Measurements from ENCODE around the gene CALM1. TPM values are rescaled to one million over a fixed set of nuclear protein-coding genes. Genes with fewer than 3 reads are reported as not detected.

The CALM1 gene
- total and polyA plus RNA-seq, 4 donors, result 146 to 517 (median 166) TPM

GRCh38 chr14:90384543-90384911 is 12.3 kb upstream of the CALM1 start:
- Histone ChIP-seq H3K36me3 (ENCODE audit: control insufficient read depth in 4 of 4, insufficient read depth in 3 of 4, low read depth in 1 of 4, low read length in 3 of 4) (no peaks in the 10 kb centered on the region), H3K27me3 (ENCODE audit: control insufficient read depth in 4 of 4, insufficient read depth in 4 of 4, low read length in 3 of 4) (no peaks in the 10 kb centered on the region), H3K4me1 (ENCODE audit: control insufficient read depth in 4 of 4, insufficient read depth in 4 of 4, low read length in 3 of 4) (peaks cover 3 to 22% (median 19%) of the 10 kb centered on the region in 4 donors), H3K4me3 (ENCODE audit: low read depth in 1 of 3, low read length in 3 of 3) (peak overlapping the region in 1 of 3 donors; percentile 54), H3K9me3 (ENCODE audit: control insufficient read depth in 4 of 4, low read length in 3 of 4) (no peaks in the 10 kb centered on the region), H3K9ac (ENCODE audit: low read depth in 1 of 2, low read length in 2 of 2) (peak overlapping the region in 1 of 2 donors; percentile 73), H3K27ac (ENCODE audit: low read depth in 1 of 2, low read length in 2 of 2) (peak overlapping the region; percentile 99 to 100)
- DNase-seq (ENCODE audit: low spot score), result no peak
- no peak for TF ChIP-seq JUND (IDR thresholded peaks at IDR 0.05)
- TF ChIP-seq GABPA (IDR thresholded peaks at IDR 0.05 in 1 of 2, conservative IDR thresholded peaks at IDR 0.05 in 1 of 2), result no peak
- no peak for TF ChIP-seq RAD21 (IDR thresholded peaks at IDR 0.05)
- TF ChIP-seq TAF1 (conservative IDR thresholded peaks at IDR 0.05), result no peak
- WGBS, result 47% methylated on average over 3 of the region's 3 CpGs

- H3K36me3 ChIP-seq (ENCODE audit: control insufficient read depth in 4 of 4, insufficient read depth in 3 of 4, low read depth in 1 of 4, low read length in 3 of 4), result no peaks in the 10 kb centered on the region
- 96% methylated on average over 2 of the region's 2 CpGs for WGBS
- H3K27ac ChIP-seq (ENCODE audit: low read depth in 1 of 2, low read length in 2 of 2), result no peak overlapping the region
These were observed 10.5 kb upstream of the CALM1 start for GRCh38 chr14:90386321-90386720.

DNA sequence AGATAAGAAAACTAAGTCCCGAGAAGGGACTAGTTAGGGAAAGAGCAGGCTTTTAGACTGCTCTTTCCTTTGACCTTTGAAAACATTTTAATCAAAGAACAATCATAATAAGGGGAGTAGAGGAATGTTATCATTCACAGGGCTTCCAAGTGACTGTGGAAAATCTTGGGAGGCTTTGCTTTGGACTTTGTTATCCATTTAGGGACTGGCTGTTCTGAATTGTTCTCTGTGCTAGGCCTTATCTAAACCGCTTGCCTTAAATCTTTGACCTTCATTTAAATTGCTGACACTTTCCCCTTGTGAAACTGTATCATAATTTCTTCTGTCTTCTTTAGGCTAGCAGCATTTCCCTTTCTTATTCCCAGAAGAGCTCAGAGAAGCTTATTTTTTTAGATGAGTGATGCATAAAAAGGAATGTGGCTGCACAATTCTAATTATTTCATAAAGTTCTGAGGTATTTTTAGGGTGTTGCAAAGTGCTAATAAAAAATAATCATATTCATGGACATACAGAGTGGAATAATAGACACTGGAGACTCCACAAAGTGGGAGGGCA is 9.5 kb upstream of the CALM1 start:
- H3K9ac ChIP-seq (ENCODE audit: low read depth in 1 of 2, low read length in 2 of 2), result no peak overlapping the region
- no peak overlapping the region for H3K4me3 ChIP-seq (ENCODE audit: low read depth in 1 of 3, low read length in 3 of 3)
- no peak overlapping the region for H3K27ac ChIP-seq (ENCODE audit: low read depth in 1 of 2, low read length in 2 of 2)
- H3K9me3 ChIP-seq (ENCODE audit: control insufficient read depth in 4 of 4, low read length in 3 of 4), result no peaks in the 10 kb centered on the region
- DNase-seq (ENCODE audit: low spot score), result no peak
- TF ChIP-seq NR2F2 (IDR thresholded peaks at IDR 0.05) (peak; percentile 55), FOXA1 (IDR thresholded peaks at IDR 0.05) (no peak)
- peaks cover 0 to 8% (median 8%) of the 10 kb centered on the region in 4 donors for H3K4me1 ChIP-seq (ENCODE audit: control insufficient read depth in 4 of 4, insufficient read depth in 4 of 4, low read length in 3 of 4)
- 75% methylated on average over 2 of the region's 2 CpGs for WGBS
- no peaks in the 10 kb centered on the region for H3K36me3 ChIP-seq (ENCODE audit: control insufficient read depth in 4 of 4, insufficient read depth in 3 of 4, low read depth in 1 of 4, low read length in 3 of 4)
- no peaks in the 10 kb centered on the region for H3K27me3 ChIP-seq (ENCODE audit: control insufficient read depth in 4 of 4, insufficient read depth in 4 of 4, low read length in 3 of 4)

More at GRCh38 chr14:90386321-90386720, 10.5 kb upstream of the CALM1 start:
- Histone ChIP-seq H3K4me1 (ENCODE audit: control insufficient read depth in 4 of 4, insufficient read depth in 4 of 4, low read length in 3 of 4) (peaks cover 0 to 17% (median 16%) of the 10 kb centered on the region in 4 donors), H3K9ac (ENCODE audit: low read depth in 1 of 2, low read length in 2 of 2) (no peak overlapping the region), H3K27me3 (ENCODE audit: control insufficient read depth in 4 of 4, insufficient read depth in 4 of 4, low read length in 3 of 4) (no peaks in the 10 kb centered on the region), H3K9me3 (ENCODE audit: control insufficient read depth in 4 of 4, low read length in 3 of 4) (no peaks in the 10 kb centered on the region), H3K4me3 (ENCODE audit: low read depth in 1 of 3, low read length in 3 of 3) (no peak overlapping the region)
- DNase-seq (ENCODE audit: low spot score), result no peak
- TF ChIP-seq NR2F2 (IDR thresholded peaks at IDR 0.05) (no peak), FOXA1 (IDR thresholded peaks at IDR 0.05) (no peak), JUND (IDR thresholded peaks at IDR 0.05) (no peak), EGR1 (IDR thresholded peaks at IDR 0.05; ENCODE audit: low read depth in 2 of 2) (no peak), TAF1 (conservative IDR thresholded peaks at IDR 0.05) (no peak)

GRCh38 chr14:90388437-90388836 is 8.4 kb upstream of the CALM1 start:
- Histone ChIP-seq H3K36me3 (ENCODE audit: control insufficient read depth in 4 of 4, insufficient read depth in 3 of 4, low read depth in 1 of 4, low read length in 3 of 4) (no peaks in the 10 kb centered on the region), H3K9me3 (ENCODE audit: control insufficient read depth in 4 of 4, low read length in 3 of 4) (no peaks in the 10 kb centered on the region), H3K4me1 (ENCODE audit: control insufficient read depth in 4 of 4, insufficient read depth in 4 of 4, low read length in 3 of 4) (peaks cover 0 to 8% (median 8%) of the 10 kb centered on the region in 4 donors), H3K4me3 (ENCODE audit: low read depth in 1 of 3, low read length in 3 of 3) (no peak overlapping the region), H3K9ac (ENCODE audit: low read depth in 1 of 2, low read length in 2 of 2) (no peak overlapping the region), H3K27ac (ENCODE audit: low read depth in 1 of 2, low read length in 2 of 2) (no peak overlapping the region), H3K27me3 (ENCODE audit: control insufficient read depth in 4 of 4, insufficient read depth in 4 of 4, low read length in 3 of 4) (no peaks in the 10 kb centered on the region)
- 72% methylated on average over 4 of the region's 4 CpGs for WGBS
- DNase-seq (ENCODE audit: low spot score), result no peak
- TF ChIP-seq, protein P1, sequence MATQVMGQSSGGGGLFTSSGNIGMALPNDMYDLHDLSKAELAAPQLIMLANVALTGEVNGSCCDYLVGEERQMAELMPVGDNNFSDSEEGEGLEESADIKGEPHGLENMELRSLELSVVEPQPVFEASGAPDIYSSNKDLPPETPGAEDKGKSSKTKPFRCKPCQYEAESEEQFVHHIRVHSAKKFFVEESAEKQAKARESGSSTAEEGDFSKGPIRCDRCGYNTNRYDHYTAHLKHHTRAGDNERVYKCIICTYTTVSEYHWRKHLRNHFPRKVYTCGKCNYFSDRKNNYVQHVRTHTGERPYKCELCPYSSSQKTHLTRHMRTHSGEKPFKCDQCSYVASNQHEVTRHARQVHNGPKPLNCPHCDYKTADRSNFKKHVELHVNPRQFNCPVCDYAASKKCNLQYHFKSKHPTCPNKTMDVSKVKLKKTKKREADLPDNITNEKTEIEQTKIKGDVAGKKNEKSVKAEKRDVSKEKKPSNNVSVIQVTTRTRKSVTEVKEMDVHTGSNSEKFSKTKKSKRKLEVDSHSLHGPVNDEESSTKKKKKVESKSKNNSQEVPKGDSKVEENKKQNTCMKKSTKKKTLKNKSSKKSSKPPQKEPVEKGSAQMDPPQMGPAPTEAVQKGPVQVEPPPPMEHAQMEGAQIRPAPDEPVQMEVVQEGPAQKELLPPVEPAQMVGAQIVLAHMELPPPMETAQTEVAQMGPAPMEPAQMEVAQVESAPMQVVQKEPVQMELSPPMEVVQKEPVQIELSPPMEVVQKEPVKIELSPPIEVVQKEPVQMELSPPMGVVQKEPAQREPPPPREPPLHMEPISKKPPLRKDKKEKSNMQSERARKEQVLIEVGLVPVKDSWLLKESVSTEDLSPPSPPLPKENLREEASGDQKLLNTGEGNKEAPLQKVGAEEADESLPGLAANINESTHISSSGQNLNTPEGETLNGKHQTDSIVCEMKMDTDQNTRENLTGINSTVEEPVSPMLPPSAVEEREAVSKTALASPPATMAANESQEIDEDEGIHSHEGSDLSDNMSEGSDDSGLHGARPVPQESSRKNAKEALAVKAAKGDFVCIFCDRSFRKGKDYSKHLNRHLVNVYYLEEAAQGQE (IDR thresholded peaks at IDR 0.05), result no peak
- TF ChIP-seq NR2F2 (IDR thresholded peaks at IDR 0.05) (no peak), TAF1 (conservative IDR thresholded peaks at IDR 0.05) (no peak), HNF4A (conservative IDR thresholded peaks at IDR 0.05) (no peak), RXRA (IDR thresholded peaks at IDR 0.05) (no peak), MAX (IDR thresholded peaks at IDR 0.05) (no peak)
- TF ChIP-seq, protein P2, sequence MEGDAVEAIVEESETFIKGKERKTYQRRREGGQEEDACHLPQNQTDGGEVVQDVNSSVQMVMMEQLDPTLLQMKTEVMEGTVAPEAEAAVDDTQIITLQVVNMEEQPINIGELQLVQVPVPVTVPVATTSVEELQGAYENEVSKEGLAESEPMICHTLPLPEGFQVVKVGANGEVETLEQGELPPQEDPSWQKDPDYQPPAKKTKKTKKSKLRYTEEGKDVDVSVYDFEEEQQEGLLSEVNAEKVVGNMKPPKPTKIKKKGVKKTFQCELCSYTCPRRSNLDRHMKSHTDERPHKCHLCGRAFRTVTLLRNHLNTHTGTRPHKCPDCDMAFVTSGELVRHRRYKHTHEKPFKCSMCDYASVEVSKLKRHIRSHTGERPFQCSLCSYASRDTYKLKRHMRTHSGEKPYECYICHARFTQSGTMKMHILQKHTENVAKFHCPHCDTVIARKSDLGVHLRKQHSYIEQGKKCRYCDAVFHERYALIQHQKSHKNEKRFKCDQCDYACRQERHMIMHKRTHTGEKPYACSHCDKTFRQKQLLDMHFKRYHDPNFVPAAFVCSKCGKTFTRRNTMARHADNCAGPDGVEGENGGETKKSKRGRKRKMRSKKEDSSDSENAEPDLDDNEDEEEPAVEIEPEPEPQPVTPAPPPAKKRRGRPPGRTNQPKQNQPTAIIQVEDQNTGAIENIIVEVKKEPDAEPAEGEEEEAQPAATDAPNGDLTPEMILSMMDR (IDR thresholded peaks at IDR 0.05; ENCODE audit: low read depth, low read length, missing input control), result no peak
- TF ChIP-seq, protein P3, sequence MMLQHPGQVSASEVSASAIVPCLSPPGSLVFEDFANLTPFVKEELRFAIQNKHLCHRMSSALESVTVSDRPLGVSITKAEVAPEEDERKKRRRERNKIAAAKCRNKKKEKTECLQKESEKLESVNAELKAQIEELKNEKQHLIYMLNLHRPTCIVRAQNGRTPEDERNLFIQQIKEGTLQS (IDR thresholded peaks at IDR 0.05), result no peak
